Uterus (tissue), 2 donors: ENCODE measurements around the gene GNL3.

Experiments
- POLR2A ChIP-seq, 2 donors: fragments of 450-650 bp; IDR thresholded peaks; one replicate each; pipeline ENCODE4 v1.6.1; 2016; ENCODE audit warnings: antibody characterized with exemption in 2 of 2, mild to moderate bottlenecking in 1 of 2, moderate library complexity in 1 of 2
- TF ChIP-seq, protein P1 (sequence below), 4 experiments: fragments of 200-600 bp in 2 of 4; fragments of 450-650 bp in 2 of 4; sonication (generic) in 2 of 4; IDR thresholded peaks; one replicate each; pipeline ENCODE4 v1.5.1; 2016 to 2019; ENCODE audit warnings: antibody characterized with exemption in 4 of 4, mild to moderate bottlenecking in 2 of 4, moderate library complexity in 1 of 4

DNA sequence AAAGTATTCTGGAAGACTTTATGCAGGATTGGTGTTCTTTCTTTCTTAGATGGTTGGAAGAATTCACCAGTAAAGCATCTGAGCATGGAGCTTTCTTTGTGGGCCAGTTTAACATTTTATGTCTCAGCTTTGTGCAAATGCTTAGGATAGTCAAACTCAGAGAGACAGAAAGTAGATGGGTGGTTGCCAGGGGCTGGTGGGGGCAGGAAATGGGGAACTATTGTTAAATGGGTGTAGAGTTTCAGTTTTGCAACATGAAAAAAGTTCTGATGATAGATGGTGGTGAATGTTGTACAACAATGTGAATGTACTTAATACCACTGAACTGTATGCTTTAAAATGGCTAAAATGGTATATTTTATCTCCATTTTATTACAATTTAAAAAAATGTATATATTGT is 44.8 kb downstream of the GNL3 start:
- TF ChIP-seq, protein P1, sequence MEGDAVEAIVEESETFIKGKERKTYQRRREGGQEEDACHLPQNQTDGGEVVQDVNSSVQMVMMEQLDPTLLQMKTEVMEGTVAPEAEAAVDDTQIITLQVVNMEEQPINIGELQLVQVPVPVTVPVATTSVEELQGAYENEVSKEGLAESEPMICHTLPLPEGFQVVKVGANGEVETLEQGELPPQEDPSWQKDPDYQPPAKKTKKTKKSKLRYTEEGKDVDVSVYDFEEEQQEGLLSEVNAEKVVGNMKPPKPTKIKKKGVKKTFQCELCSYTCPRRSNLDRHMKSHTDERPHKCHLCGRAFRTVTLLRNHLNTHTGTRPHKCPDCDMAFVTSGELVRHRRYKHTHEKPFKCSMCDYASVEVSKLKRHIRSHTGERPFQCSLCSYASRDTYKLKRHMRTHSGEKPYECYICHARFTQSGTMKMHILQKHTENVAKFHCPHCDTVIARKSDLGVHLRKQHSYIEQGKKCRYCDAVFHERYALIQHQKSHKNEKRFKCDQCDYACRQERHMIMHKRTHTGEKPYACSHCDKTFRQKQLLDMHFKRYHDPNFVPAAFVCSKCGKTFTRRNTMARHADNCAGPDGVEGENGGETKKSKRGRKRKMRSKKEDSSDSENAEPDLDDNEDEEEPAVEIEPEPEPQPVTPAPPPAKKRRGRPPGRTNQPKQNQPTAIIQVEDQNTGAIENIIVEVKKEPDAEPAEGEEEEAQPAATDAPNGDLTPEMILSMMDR (IDR thresholded peaks at IDR 0.05): no peak
- TF ChIP-seq POLR2A (IDR thresholded peaks at IDR 0.05): no peak
